ENCODE results near the gene CCDC102B. TPM values are rescaled to one million over a fixed set of nuclear protein-coding genes. Genes with fewer than 3 reads are reported as not detected.

The CCDC102B gene
- total and polyA plus RNA-seq, 2 experiments from 2014 or later, result 1.3 to 2.1 TPM

DNA sequence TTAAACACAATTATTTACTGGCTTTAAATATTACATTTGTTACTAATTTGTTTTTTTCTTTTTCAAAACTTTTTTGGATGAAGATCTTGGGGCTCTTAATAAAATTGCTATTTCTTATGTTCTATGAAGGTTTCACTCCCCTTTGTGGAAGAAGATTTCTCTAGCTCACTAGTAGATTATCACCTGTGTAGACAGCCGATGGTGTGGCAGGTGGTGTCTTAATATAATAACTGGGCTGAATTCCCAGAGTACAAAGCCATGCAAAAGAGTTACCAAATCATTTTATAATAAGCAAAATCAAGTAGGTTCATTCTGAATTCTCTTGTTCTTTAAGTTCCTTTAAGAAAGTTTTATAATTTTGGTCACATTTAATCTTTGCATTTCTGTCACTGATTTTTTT is 233.7 kb downstream of the CCDC102B start (continued):
- TF ChIP-seq, protein P1, sequence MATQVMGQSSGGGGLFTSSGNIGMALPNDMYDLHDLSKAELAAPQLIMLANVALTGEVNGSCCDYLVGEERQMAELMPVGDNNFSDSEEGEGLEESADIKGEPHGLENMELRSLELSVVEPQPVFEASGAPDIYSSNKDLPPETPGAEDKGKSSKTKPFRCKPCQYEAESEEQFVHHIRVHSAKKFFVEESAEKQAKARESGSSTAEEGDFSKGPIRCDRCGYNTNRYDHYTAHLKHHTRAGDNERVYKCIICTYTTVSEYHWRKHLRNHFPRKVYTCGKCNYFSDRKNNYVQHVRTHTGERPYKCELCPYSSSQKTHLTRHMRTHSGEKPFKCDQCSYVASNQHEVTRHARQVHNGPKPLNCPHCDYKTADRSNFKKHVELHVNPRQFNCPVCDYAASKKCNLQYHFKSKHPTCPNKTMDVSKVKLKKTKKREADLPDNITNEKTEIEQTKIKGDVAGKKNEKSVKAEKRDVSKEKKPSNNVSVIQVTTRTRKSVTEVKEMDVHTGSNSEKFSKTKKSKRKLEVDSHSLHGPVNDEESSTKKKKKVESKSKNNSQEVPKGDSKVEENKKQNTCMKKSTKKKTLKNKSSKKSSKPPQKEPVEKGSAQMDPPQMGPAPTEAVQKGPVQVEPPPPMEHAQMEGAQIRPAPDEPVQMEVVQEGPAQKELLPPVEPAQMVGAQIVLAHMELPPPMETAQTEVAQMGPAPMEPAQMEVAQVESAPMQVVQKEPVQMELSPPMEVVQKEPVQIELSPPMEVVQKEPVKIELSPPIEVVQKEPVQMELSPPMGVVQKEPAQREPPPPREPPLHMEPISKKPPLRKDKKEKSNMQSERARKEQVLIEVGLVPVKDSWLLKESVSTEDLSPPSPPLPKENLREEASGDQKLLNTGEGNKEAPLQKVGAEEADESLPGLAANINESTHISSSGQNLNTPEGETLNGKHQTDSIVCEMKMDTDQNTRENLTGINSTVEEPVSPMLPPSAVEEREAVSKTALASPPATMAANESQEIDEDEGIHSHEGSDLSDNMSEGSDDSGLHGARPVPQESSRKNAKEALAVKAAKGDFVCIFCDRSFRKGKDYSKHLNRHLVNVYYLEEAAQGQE (IDR thresholded peaks at IDR 0.05; ENCODE audit: unreplicated experiment), result no peak
- TF ChIP-seq POLR2AphosphoS5 (IDR thresholded peaks at IDR 0.05; ENCODE audit: low read depth), result no peak
- TF ChIP-seq STAT1 (IDR thresholded peaks at IDR 0.05; ENCODE audit: unreplicated experiment), result no peak
- TF ChIP-seq ZNF331 (CRISPR knock-in tag; IDR thresholded peaks at IDR 0.05; ENCODE audit: low read depth), result no peak
- TF ChIP-seq CREB1 (CRISPR knock-in tag; IDR thresholded peaks at IDR 0.05; ENCODE audit: low read depth), result no peak
- no peak for TF ChIP-seq EZH2 (IDR thresholded peaks at IDR 0.05; ENCODE audit: low read depth, unreplicated experiment)
- TF ChIP-seq, protein P2, sequence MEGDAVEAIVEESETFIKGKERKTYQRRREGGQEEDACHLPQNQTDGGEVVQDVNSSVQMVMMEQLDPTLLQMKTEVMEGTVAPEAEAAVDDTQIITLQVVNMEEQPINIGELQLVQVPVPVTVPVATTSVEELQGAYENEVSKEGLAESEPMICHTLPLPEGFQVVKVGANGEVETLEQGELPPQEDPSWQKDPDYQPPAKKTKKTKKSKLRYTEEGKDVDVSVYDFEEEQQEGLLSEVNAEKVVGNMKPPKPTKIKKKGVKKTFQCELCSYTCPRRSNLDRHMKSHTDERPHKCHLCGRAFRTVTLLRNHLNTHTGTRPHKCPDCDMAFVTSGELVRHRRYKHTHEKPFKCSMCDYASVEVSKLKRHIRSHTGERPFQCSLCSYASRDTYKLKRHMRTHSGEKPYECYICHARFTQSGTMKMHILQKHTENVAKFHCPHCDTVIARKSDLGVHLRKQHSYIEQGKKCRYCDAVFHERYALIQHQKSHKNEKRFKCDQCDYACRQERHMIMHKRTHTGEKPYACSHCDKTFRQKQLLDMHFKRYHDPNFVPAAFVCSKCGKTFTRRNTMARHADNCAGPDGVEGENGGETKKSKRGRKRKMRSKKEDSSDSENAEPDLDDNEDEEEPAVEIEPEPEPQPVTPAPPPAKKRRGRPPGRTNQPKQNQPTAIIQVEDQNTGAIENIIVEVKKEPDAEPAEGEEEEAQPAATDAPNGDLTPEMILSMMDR (conservative IDR thresholded peaks at IDR 0.05; ENCODE audit: low read depth in 2 of 2), result no peak
- TF ChIP-seq ZNF114 (CRISPR knock-in tag; IDR thresholded peaks at IDR 0.05), result no peak
- no peak for TF ChIP-seq NANOG (IDR thresholded peaks at IDR 0.05; ENCODE audit: borderline replicate concordance)

DNA sequence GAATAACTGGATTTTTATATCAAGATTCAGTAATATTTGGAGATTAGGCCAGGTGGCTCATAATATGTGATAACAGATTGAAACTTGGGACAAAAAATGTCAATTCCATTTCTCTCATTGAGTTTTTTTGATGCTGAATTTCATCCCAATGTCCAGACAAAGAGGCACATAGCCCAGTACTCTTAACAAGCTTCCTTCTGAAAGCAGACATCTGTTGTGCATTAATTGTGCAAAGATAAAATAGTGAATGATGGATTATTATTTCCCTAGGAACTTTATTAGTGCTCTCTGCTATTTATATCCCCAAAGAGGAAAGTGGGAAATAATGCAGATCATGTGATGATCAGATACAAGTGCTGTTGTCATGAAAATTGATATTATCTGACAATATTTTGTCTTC is 234.1 kb downstream of the CCDC102B start:
- H3K4me2 ChIP-seq, result no peak overlapping the region
- Mint-ChIP-seq H3K4me3 (no peak overlapping the region), H3K36me3 (ENCODE audit: low read depth) (no peaks in the 10 kb centered on the region), H3K27ac (no peak overlapping the region), H3K9me3 (no peaks in the 10 kb centered on the region), H3K27me3 (ENCODE audit: insufficient read depth, low read depth, poor library complexity) (peaks cover 3% of the 10 kb centered on the region), H3K4me1 (no peaks in the 10 kb centered on the region)
- TF ChIP-seq, protein P3, sequence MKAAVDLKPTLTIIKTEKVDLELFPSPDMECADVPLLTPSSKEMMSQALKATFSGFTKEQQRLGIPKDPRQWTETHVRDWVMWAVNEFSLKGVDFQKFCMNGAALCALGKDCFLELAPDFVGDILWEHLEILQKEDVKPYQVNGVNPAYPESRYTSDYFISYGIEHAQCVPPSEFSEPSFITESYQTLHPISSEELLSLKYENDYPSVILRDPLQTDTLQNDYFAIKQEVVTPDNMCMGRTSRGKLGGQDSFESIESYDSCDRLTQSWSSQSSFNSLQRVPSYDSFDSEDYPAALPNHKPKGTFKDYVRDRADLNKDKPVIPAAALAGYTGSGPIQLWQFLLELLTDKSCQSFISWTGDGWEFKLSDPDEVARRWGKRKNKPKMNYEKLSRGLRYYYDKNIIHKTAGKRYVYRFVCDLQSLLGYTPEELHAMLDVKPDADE (IDR thresholded peaks at IDR 0.05), result no peak
- no peak for TF ChIP-seq ZNF331 (CRISPR knock-in tag; IDR thresholded peaks at IDR 0.05; ENCODE audit: low read depth)
- H3K4me1 ChIP-seq (ENCODE audit: insufficient read depth), result no peaks in the 10 kb centered on the region
- H3F3A ChIP-seq (replicated peaks; ENCODE audit: low read depth), result no peaks in the 10 kb centered on the region
- H2AFZ ChIP-seq, result no peak overlapping the region
- H3K4me3 ChIP-seq, result no peak overlapping the region
- H4K20me1 ChIP-seq (replicated peaks; ENCODE audit: insufficient read depth), result no peaks in the 10 kb centered on the region
- no peaks in the 10 kb centered on the region for H3K36me3 ChIP-seq (ENCODE audit: insufficient read depth)
- DNase-seq (ENCODE audit: low spot score) (no peak), ATAC-seq (no peak)
- H3K27me3 ChIP-seq (ENCODE audit: insufficient read depth), result no peaks in the 10 kb centered on the region
- H3K9me2 ChIP-seq (ENCODE audit: insufficient read depth), result no peaks in the 10 kb centered on the region
- H3K79me2 ChIP-seq (replicated peaks; ENCODE audit: insufficient read depth), result no peaks in the 10 kb centered on the region
- H3K27ac ChIP-seq (ENCODE audit: low read depth), result no peak overlapping the region
